HG02678 (cell line): ENCODE measurements around the gene SARDH.

Experiments
- ATAC-seq: cut with Tn5 transposase; IDR thresholded peaks from one replicate; pipeline ENCODE4 v1.9.1; 2021; ENCODE audit warnings: mild to moderate bottlenecking, moderate library complexity; ENCODE audit not compliant: unreplicated experiment

The SARDH gene

DNA sequence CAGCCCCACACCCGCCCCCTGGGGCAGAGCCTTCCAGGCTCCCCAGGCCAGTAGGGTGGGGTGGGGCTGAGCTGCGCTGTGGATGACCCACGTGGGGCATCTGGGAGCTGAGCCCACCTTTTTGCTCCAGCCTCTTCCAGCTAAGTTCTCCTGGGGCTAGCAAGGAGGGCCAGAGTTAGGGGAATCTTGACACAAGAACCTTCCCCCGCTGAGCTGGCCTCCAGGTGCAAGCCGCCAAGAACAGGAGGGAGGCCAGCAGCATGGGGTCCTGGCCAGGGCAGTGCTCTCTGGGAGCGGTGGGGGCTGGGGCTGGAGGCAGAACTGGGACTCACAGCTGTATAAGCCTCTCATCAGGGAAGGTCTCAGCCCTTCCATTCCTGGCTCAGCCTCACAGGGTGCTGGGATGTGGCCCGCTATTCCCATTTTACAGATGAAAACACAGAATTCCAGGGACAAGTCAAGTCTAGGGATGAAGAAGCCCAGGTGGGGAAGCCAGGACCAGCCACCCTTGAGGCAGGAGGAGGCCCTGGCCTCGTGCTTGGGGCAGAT, 21.5 kb downstream of the SARDH start:
- no peak for ATAC-seq

DNA sequence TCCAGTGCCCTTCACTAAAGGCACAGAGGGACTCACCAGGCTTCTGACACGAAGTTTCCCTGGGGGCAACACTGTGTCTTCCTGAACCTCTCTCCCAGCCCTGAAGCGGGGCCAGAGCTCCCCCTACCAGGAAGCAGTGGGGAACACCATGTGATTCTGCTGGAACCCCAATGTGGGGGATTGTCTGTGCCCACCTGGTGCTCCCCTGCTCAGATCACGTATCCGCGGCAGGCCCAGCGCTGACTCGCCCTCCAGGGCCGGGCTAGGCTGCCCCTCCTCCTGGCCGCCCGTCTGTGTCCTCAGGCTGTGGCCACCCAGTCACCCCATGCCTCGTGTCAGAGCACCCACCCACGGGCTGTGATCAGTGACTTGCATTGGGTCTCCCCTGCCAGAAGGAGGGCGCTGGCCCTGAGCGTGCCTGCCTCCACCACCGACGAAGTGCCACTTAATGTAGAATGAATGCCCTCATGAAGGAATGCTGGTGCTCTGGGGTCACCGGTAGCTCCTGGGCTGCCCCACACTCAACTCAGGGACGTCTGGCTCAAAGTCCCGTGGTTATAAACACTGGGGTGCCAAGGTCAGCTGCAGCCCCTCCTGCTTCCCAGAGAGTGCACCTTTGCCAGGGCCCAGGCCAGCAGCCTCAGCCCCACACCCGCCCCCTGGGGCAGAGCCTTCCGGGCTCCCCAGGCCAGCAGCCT, 22.1 kb downstream of the SARDH start:
- ATAC-seq = no peak

DNA sequence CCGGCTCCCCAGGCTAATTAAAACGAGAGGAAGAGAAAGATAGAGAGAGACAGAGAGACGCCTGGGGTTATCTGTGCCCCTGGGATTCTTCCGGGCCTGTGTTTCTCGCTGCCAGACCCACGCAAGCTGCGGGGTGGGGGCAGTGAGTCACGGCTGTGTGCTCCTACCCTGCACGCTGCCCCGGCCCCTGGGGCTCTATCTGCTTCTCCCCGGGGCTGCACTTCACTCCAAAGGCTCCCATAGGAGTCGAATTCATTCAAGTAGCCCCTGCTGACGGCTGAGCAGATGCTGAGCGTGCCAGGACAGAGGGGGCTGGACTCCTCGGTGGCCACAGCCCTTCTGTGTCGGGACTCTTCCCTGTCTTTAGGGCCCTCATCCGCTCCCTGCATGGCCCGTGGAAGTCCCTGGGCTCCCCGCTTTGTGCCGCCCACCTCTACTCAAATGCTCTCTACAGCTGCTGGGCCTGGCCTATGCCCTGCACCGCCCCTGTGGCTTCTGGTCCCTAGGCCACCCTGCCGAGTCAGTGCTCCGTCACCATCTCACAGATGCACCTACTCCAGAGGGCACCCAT, 22.8 kb downstream of the SARDH start:
- no peak for ATAC-seq

DNA sequence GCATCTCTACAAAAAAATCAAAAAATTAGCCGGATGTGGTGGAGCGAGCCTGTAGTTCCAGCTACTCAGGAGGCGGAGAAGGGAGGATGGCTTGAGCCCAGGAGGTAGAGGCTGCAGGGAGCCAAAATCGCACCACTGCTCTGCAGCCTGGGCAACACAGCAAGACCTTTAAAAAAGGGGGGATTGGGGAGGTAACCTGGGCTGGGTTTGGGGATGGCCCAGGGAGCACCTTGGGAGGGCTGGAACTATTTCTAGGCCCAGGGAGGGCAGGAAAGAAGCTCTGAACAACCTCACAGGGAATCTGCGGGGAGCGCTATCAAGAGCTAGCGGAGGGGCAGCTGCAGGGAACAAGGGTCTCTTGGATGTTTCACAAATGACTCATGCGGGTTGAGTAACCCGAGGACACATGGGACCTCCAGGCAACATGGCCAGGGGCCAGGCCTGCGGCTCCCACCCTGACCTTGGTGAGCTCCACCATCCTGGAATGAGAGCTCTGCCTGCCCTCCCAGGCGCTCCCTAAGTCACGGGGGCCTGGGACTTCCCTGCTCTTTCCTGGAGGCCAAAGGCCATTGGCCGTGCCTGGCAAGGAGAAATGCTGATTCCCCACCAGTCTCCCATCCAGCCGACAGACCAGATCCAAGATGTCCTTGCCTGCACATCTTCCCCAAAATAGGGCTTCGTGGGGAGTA, 23.4 kb downstream of the SARDH start:
- ATAC-seq = no peak

DNA sequence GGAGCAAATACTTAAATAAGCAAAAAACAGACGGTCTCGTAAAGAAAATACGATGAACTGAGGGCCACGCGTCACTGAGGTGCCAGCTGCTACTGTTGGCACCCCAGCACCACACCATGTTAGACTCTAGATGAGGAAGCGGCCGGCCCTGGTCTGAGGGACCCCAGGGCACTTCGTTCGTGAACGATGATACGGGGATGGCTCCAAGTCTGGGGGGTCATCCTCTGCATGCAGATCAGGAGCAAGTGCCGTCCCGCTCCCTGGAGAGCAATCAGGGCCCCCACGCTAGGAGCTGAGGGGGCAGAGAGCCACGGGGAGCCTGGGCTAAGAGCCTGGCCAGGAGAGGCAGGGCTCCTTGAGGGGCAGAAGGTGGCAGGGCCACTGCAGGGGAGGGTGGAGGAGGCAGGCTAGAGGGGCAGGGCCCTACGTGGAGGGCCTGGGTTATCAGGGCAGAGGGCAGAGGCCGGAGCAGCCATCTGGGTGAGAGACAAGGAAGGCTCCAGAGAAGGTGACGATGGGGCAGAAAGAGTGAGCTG, 24.1 kb downstream of the SARDH start:
- ATAC-seq = no peak

DNA sequence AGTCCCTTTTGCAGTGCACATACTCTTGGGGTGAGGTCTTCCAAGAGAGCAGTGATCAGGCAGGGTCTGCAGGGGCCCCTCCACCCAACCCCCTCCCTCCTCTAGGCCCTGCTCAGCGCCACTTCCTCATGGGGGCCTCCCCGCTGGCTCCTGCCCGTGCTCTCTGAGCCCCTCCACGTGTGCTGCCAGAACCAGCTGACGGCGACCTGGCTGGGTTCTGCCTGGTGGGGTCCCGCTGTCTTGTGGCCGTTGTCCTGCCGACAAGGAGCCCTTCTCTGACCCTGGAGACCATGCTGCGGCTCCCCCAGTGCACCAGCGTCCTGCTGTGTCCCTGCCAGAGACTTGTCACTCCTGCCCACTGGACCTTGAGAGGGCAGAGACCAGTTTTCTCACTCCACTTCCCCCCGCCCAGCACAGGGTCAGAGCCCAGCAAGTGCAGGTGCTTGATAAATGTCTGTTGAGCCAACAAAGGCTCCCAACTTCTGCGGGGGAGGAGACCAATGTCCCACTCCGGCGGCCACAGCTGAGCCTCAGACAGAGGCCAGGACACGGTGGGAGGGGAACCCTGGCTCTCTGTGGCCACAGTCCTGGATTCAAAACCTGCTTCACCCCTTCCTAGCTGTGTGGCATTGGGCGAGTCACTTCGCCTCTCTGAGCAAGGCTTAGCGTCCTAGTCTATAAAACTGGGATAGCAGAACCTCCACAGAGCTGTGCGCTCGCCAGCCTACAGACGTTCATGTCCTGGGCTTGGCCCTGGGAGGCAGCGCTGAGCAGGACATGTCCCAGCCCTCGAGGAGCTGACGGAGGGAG, 24.8 kb downstream of the SARDH start:
- ATAC-seq = no peak

DNA sequence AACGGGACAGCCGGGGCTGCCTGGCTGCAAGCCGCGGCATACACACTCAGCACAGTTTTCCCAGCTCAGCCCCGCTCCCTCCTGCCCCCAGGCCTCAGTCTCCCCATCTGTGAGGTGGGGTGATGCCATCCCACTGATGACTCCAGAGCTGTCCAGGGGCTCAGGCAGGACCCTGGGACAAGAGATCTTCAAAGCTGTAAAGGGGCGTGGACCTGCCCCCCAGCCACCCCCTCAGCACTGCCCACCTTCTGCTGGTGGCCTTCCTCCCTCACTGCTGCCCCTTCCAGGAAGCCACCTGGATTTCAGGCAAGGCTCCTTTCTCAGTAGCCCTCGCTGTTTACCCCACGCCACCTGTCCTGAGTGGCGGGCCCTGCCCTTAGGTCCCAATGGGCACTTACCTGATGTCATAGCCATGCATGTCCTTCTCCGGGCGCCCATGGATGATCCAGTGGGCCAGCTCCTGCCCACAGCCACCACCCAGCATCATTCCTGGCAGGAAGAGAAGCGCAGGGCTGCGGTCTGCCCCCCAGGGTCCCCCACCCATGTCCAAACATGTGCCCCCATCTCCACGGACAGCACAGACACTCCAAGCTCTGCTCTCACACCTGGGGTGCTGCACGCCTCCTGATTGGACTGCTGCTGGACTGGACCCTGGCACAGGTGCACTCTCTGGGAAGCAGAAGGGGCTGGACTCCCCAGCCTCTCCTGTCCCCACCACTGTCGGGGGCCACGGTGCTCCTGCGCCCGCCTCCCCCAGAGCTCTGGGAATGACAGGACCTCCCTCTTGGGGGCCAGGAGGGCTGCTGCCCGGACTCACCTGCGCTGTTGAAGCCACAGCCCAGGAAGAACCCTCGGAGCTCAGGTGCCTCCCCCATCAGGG, 25.7 kb downstream of the SARDH start:
- no peak for ATAC-seq

DNA sequence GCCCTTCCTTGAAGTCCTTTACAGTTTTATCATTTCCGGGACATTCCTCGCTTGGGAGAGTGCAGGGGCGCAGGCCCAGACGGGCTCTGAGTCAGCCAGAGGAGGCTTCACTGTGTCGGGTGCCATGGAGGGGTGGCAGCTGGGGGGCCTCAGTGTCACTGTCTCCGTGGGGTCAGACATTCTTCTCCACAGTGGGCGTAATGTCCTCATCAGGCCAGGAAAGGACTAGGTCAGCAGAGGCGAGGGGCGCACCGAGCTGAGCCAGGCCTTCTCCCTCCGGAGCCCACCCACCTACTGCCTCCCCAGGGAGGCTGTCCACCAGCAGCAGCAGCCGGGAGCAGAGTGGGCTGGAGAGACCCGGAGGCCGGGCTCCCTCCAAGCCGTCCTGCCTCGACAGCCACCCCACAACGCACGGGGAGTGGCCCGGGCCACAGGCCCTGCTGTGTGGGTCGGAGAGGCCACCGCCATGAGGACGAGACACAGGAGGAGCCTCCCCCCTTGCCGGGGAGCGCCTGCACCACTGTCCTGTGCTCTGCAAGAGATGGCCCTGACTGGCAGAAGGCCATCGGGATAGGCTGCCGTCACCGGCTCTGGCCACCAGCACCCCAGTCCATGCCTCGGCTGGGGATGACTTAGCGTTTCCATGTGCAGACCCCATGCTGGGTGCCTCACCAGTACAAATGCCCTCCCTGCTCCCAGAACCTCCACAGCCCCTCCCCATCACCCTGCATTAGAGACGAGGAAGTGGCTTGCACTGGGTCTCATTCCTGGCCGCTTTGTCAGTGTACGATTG, 26.5 kb downstream of the SARDH start:
- no peak for ATAC-seq

DNA sequence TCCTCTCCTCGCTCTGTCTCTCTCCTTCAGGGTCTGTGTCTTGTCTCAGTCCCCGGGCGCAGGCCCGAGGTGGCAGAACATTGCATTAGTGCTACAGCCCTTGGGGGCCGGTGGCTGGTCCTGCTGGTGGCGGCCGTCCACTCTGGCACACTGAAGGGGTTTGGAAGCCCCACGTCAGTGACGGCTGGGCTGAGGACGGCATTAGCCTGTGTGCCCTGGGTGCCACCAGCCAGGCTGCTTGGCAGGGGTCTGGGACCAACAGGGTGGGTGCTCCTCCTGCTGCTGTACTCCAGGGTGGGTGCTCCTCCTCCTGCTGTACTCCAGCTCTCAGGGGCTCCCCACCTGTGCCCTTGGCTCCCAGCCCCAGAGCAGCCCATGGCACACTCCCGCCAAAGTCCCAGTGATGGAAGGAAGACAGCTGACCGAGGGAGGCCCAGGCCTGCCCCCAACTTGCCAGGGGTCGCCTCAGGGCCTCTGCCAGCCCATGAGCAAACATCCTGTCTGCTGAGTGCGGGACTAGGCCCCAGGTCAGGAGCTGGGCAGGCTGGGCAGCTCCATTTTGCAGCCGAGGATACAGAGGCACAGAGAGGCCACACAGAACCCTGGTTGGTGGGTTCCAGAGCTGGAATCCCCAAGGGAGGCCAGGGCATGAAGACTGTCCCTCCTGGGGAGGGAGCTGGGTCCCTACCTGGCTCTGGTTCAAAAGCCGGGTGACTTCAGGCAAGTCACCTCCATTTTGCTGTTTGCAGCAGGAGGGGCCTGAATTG, 27.3 kb downstream of the SARDH start:
- ATAC-seq = no peak

DNA sequence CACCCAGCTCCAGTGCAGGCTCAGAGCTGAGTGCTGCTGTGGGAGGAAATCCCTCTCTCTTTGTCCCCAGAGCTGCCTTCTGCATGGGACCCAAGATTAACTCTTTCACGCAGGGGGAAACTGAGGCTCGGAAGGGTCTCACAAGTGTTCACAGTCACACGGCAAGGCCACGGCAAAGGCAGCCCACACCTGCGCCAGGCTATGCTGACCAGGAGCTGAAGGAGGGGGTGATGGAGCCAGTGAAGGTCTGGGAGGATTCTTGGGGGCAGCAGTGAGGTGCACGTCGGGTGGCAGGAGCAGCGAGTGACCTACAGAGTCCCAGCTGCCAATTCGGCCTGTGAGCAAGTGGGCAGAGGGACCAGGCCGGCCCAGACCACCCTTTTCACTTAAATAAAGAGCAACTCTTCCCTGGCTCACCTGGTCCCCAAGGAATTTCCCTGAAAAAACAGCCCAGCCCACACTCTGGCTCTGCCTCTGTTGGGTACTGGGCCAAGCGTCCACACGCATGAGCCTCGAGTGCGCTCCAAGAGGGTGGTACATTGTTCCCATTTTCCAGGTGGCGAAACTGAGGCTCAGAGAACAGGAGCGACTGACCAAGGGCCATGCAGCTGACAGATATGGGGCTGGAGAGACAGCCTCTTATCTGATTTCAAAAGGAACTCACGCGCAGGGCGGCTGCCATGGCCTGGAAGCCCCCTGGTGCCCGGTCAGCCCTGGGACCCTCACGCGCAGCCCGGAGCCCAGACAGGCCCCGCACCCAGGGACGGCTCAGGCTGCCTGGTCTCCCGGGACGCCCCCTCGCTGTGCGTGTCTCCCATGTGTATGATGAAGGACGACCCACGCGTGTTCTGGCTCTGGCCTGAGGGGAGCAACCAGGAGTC, 28.2 kb downstream of the SARDH start:
- no peak for ATAC-seq

DNA sequence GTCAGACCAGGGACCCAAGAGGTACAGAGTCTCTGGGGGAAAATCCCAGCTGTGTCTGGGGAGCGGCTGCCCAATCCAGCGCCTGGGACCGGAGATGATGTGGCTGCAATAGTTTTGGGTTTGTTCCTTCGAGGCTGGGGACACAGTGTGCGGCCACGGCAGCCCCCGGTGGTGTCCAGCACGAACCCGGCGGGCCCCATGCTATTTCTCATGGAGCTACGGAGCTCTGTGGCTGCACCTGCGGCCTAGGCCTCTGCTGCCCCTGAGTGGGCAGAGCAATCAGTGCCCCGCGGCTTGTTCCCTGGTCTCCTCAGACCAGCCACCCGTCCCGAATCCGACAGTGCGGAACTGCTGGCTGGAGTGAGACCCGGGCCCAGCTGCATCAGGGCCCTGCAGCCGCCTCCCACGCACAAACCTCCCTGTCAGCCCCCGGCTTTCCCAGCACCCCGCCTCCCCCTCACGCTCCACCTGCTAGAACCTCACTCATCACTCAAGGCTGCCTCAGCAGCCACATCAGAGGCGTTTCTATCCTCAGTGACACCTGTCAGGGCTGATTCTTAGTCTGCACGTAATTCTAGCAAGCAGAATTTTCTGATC, 29.0 kb downstream of the SARDH start:
- ATAC-seq = no peak

DNA sequence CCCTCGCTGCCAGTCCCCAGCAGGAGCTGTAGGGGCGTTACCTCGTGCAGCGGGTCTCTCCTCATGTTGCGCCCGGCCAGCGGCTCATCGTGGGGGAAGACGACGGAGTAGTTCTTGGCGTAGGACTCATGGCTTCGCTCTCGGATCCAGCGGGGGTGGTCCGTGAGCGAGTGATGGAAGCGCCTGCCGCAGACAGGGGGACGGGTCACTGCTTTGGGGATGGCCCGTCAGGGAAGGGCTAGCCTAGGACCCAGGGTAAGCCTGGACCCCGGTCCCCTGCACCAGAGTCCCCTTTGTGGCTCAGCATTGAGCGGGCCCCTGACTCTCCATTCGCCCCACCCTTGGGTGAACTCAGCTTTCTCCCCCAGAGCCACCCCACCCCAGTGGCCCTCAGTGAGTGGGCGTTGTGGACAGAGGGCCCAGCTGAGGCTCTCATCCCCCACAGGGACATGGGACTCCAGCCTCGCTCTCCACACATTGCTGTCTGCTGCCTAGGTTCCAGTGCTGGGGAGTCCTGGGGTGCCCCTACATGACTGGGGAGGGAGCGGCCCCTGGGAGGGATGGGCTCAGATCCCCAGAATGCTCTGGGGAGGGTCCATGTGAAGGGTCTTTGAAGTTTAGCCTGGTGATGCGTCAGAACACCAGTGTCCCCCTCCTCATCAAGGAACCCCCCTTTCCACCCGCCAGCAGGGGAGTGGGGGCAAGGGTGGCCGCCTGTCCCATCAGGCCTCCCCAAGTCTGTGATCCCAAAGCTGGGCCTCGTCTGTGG, 29.7 kb downstream of the SARDH start:
- ATAC-seq = no peak

DNA sequence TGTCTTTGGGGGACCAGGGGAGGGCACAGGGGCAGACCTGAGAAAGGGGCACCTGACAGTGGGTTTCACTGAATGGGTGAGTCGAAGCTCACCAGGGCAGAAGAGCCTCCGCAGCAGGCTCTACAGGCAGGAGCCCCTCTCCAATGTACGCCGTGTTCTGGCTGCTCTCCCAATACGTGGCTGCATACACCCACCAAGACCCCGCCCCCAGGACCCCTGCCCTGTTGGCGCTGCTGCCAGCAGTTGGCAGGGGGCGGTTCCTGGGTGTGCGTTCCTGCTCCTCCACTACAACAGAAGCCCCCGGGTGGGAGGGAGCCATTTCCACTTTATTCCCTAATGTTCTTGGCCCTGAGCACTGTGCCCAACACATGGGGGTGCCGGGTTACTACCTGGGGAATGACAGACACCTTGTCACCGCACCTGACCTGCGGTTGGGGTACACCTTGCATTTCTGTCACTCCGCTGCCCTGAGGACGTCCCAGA, 30.3 kb downstream of the SARDH start:
- ATAC-seq = no peak

DNA sequence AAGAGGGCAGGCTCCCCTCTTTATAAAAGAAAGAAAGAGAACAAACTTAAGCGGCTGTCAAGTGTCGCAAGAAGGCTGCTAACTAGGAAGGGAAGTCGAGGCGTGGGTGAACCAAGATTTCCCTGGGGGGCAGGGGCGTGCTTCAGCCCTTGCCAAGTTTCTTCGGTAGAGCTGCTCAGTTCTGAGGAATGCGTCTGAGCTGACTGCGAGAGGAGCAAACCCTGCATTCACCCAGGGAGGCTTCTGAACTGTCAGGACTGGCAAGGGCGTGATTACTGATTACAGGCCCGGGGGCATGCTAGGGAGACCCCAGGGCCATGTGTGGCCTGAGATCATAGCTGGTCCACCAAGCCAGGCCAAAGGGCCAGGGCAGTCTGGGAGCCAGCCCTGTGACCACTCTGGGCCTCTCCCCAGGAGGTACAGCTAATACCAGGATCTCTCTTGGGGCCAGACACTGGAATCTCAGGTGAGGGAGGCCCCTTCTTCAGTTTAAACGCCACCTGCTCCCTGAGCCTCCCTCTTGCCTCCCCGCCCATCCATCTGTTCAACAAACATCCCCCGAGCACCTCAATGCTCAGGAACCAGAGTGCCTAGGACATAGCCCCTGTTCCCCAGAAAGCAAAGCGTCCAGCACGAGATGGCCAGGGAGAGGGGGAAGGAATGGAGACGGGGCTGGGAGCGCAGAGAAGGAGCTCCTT, 30.9 kb downstream of the SARDH start:
- no peak for ATAC-seq

DNA sequence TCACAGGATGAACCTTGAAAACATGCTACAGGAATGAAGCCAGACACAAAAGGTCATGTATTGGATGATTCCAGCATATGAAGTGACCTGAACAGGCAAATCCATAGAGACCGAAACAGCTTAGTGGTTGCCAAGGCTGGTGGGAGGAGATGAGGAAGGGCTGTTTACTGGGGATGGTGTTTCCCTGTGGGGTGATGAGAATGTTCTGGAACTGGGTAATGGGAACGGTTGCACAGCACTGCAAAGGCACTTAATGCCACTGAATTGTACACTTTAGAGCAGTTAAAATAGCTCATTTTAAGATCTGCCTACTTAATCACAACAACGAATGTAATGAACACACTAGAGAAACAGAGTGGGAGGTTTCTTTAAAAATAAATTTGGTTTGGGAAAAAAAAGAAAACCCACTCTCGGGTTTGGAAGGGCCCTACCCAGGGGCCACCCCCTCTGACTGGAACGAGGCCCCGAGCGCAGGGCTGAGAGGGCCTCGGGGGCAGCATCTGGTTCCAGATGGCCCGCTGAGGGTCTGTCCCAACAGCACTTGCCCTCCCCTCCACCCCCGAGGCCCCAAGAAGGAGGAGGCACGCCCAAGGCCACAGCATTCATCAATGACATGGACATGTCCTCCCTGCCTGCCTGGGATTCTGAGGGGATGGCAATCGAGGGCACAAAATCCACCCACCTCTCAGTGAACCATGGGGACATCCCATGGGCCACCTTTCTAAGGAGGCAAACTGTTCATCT, 31.7 kb downstream of the SARDH start:
- ATAC-seq = no peak
